Activated CD4-positive, alpha-beta T cell treated with anti-CD3 and anti-CD28 coated beads, Interleukin-2, amount 50 U/mL, for 4 hours (primary cell): ENCODE data around the gene CSNK1G2.

Source experiments
- DNase-seq, 2 experiments: peaks; one replicate each; pipeline ENCODE4 v3.0.0-alpha.2; 2020

Gene CSNK1G2

GRCh38 chr19:2026770-2027169 is 85.8 kb downstream of the CSNK1G2 start:
- DNase-seq = no peak

DNA sequence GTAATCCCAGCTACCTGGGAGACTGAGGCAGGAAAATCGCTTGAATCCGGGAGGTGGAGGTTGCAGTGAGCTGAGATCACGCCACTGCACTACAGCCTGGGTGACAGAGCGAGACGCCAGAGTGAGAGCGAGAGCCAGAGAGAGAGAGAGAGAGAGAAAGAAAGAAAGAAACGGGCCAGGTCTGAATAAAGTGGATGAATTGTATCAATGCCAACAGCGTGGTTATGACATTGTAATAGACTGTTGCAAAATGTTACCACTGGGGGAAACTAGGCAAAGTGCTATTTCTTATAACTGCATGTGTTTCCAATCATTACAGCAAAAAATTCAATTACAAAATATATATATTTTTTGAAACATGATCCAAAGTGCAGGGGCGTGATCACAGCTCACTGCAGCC is 86.4 kb downstream of the CSNK1G2 start:
- DNase-seq = no peak
